ENCODE data around the gene ATP6V0D1.

- TF ChIP-seq CTBP1 (IDR thresholded peaks at IDR 0.05; ENCODE audit: borderline replicate concordance): no peak
- TF ChIP-seq PKNOX1 (IDR thresholded peaks at IDR 0.05): no peak
- TF ChIP-seq BHLHE40 (IDR thresholded peaks at IDR 0.05; ENCODE audit: borderline replicate concordance): no peak
- no peak for TF ChIP-seq FOXM1 (IDR thresholded peaks at IDR 0.05; ENCODE audit: borderline replicate concordance)
- no peak for TF ChIP-seq SUZ12 (IDR thresholded peaks at IDR 0.05)
- TF ChIP-seq LEF1 (IDR thresholded peaks at IDR 0.05; ENCODE audit: borderline replicate concordance): no peak
- no peak for TF ChIP-seq TARDBP (IDR thresholded peaks at IDR 0.05)
- TF ChIP-seq FOXK2 (IDR thresholded peaks at IDR 0.05): no peak
- TF ChIP-seq SP1 (IDR thresholded peaks at IDR 0.05): no peak
- no peak for TF ChIP-seq HDGF (IDR thresholded peaks at IDR 0.05; ENCODE audit: borderline replicate concordance)
- no peak for TF ChIP-seq FOXA1 (IDR thresholded peaks at IDR 0.05)
- TF ChIP-seq ZNF384 (IDR thresholded peaks at IDR 0.05): no peak
These were observed 18.1 kb upstream of the ATP6V0D1 start for GRCh38 chr16:67499106-67499505.

Measured in HEK293T (cell line).